Esophagus muscularis mucosa (tissue), 4 donors: Measurements from ENCODE around the gene TMF1. TPM values are rescaled to one million over a fixed set of nuclear protein-coding genes. Genes with fewer than 3 reads are reported as not detected.

Experiments
- DNase-seq: peaks from one replicate; pipeline ENCODE4 v3.0.0-alpha.2; 2017; ENCODE audit errors: extremely low spot score
- H3K27ac ChIP-seq, 4 donors: fragments of 200-600 bp; sonication (generic); replicated peaks in 1 of 4; 1 replicate in 3 of 4; 2 replicates in 1 of 4; pipeline ENCODE4 v1.5.1; 2016 to 2019; ENCODE audit warnings: mild to moderate bottlenecking in 1 of 4
- H3K27me3 ChIP-seq, 4 donors: fragments of 200-600 bp; sonication (generic); one replicate each; pipeline versions ENCODE4 v1.5.1 to v1.6.0; 2016 to 2019
- H3K36me3 ChIP-seq, 4 donors: fragments of 200-600 bp; sonication (generic); one replicate each; pipeline ENCODE4 v1.5.1; 2016 to 2019
- H3K4me1 ChIP-seq, 4 donors: fragments of 200-600 bp; sonication (generic); one replicate each; pipeline ENCODE4 v1.5.1; 2016 to 2019
- H3K4me3 ChIP-seq, 4 donors: fragments of 200-600 bp; sonication (generic); 1 replicate in 2 of 4; 2 replicates in 2 of 4; pipeline ENCODE4 v1.5.1; 2016 to 2019; ENCODE audit warnings: mild to moderate bottlenecking in 4 of 4, moderate library complexity in 1 of 4
- H3K9me3 ChIP-seq, 4 donors: fragments of 200-600 bp; sonication (generic); 1 replicate in 3 of 4; 2 replicates in 1 of 4; pipeline ENCODE4 v1.5.1; 2016 to 2019
- CTCF ChIP-seq, 3 experiments: fragments of 200-600 bp in 2 of 3; fragments of 450-650 bp in 1 of 3; sonication (generic) in 2 of 3; IDR thresholded peaks; one replicate each; pipeline ENCODE4 v1.5.1; 2017 to 2019; ENCODE audit warnings: antibody characterized with exemption in 3 of 3, mild to moderate bottlenecking in 2 of 3, moderate library complexity in 1 of 3
- EP300 ChIP-seq: sonication (generic); formaldehyde crosslinking; IDR thresholded peaks from one replicate; pipeline ENCODE4 v1.6.1; 2017; ENCODE audit warnings: antibody characterized with exemption
- POLR2A ChIP-seq: fragments of 450-650 bp; IDR thresholded peaks from one replicate; pipeline ENCODE4 v1.6.1; 2017; ENCODE audit warnings: antibody characterized with exemption, moderate library complexity, mild to moderate bottlenecking, low read depth
- POLR2AphosphoS5 ChIP-seq, 2 donors: sonication (generic); formaldehyde crosslinking; IDR thresholded peaks; one replicate each; pipeline ENCODE4 v1.6.1; 2017; ENCODE audit warnings: antibody characterized with exemption in 2 of 2
- WGBS: methylation state at CpG from one replicate; pipeline ENCODE4 v1.1.5; 2018; 5-methylcytosine and 5-hydroxymethylcytosine counted together
- intact Hi-C: fragments of 100-400 bp; cut with DNase I; formaldehyde crosslinking; loops from one replicate; pipeline ENCODE4 v1.15.1; 2023
- total RNA-seq, 4 donors: library from RNA; depleted of rRNA; stranded (reverse); fragments of >200 nt; gene quantifications; one replicate each; pipeline versions ENCODE4 v1.1.0 to v1.2.1, GENCODE V29; 2016

TMF1 gene
- total RNA-seq, 4 donors from 2014 or later, result 23.0 to 35.8 (median 33.9) TPM

- DNase-seq, result peak; percentile 99
- no peaks in the 10 kb centered on the region for H3K36me3 ChIP-seq
- H3K4me3 ChIP-seq, result peak within 1 kb of the TSS; percentile 77 to 93 (median 86)
- intact Hi-C loops, result loop anchor here (5.0 kb wide), 1 partner anchor 32 kb away; the partner anchor contains the start of gene TMF1
- 2% methylated on average over 31 of the region's 32 CpGs for WGBS
- H3K4me1 ChIP-seq, result peaks cover 66 to 78% (median 71%) of the 10 kb centered on the region in 4 donors
- peak within 1 kb of the TSS; percentile 90 to 95 (median 93) for H3K27ac ChIP-seq
- H3K9me3 ChIP-seq, result no peaks in the 10 kb centered on the region
- H3K27me3 ChIP-seq, result no peaks in the 10 kb centered on the region
- no peak for TF ChIP-seq EP300
- TF ChIP-seq CTCF (IDR thresholded peaks at IDR 0.05), result no peak
- peak; percentile 87 to 89 for TF ChIP-seq POLR2AphosphoS5 (IDR thresholded peaks at IDR 0.05)
- TF ChIP-seq POLR2A, result peak; percentile 17
Measured at GRCh38 chr3:69084326-69085167, 32.4 kb upstream of the TMF1 start, which contains the start of gene ARL6IP5. ARL6IP5 (plus strand) TSS chr3:69084937; CDS start chr3:69085048, 111 bp downstream.

GRCh38 chr3:69082805-69083204 lies 30.7 kb upstream of the TMF1 start:
- H3K4me1 ChIP-seq, result peaks cover 66 to 78% (median 71%) of the 10 kb centered on the region in 4 donors
- intact Hi-C loops, result no loop called here
- no peak for TF ChIP-seq POLR2A
- no peak for TF ChIP-seq EP300
- no peak for TF ChIP-seq CTCF (IDR thresholded peaks at IDR 0.05)
- TF ChIP-seq POLR2AphosphoS5 (IDR thresholded peaks at IDR 0.05), result no peak
- no peaks in the 10 kb centered on the region for H3K36me3 ChIP-seq
- H3K27me3 ChIP-seq, result no peaks in the 10 kb centered on the region
- DNase-seq, result no peak
- peak overlapping the region; percentile 19 to 95 (median 93) for H3K27ac ChIP-seq
- H3K9me3 ChIP-seq, result no peaks in the 10 kb centered on the region
- H3K4me3 ChIP-seq, result no peak overlapping the region

GRCh38 chr3:69082361-69082760 lies 30.2 kb upstream of the TMF1 start:
- Histone ChIP-seq H3K4me3 (no peak overlapping the region), H3K4me1 (peaks cover 65 to 78% (median 69%) of the 10 kb centered on the region in 4 donors), H3K9me3 (no peaks in the 10 kb centered on the region), H3K27me3 (no peaks in the 10 kb centered on the region), H3K36me3 (no peaks in the 10 kb centered on the region), H3K27ac (peak overlapping the region; percentile 19 to 95 (median 57))
- intact Hi-C loops, result no loop called here
- WGBS, result 70% methylated on average over 2 of the region's 2 CpGs
- TF ChIP-seq EP300 (no peak), CTCF (IDR thresholded peaks at IDR 0.05) (no peak), POLR2AphosphoS5 (IDR thresholded peaks at IDR 0.05) (no peak), POLR2A (no peak)
- DNase-seq, result no peak

- H3K4me1 ChIP-seq, result peaks cover 58 to 74% (median 63%) of the 10 kb centered on the region in 4 donors
Measured at GRCh38 chr3:69081583-69082262, 29.6 kb upstream of the TMF1 start.

More at GRCh38 chr3:69081583-69082262, 29.6 kb upstream of the TMF1 start:
- Histone ChIP-seq H3K27ac (peak overlapping the region in 2 of 4 donors; percentile 91 to 95), H3K9me3 (no peaks in the 10 kb centered on the region), H3K4me3 (no peak overlapping the region), H3K36me3 (no peaks in the 10 kb centered on the region), H3K27me3 (no peaks in the 10 kb centered on the region)
- WGBS, result 76% methylated on average over 5 of the region's 5 CpGs
- TF ChIP-seq CTCF (IDR thresholded peaks at IDR 0.05) (no peak), EP300 (no peak), POLR2AphosphoS5 (IDR thresholded peaks at IDR 0.05) (no peak), POLR2A (no peak)
- no peak for DNase-seq
- intact Hi-C loops, result no loop called here
